Amniotic epithelial cell (primary cell): ENCODE measurements around the gene CCDC34.

Experiments
- DNase-seq: peaks from one replicate; pipeline ENCODE4 v3.0.0-alpha.2; 2010; ENCODE audit warnings: low read depth

The CCDC34 gene, protein sequence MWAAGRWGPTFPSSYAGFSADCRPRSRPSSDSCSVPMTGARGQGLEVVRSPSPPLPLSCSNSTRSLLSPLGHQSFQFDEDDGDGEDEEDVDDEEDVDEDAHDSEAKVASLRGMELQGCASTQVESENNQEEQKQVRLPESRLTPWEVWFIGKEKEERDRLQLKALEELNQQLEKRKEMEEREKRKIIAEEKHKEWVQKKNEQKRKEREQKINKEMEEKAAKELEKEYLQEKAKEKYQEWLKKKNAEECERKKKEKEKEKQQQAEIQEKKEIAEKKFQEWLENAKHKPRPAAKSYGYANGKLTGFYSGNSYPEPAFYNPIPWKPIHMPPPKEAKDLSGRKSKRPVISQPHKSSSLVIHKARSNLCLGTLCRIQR

GRCh38 chr11:27362749-27363575 is at the start of gene CCDC34:
CCDC34 (minus strand) TSS chr11:27363215; CDS start chr11:27363194, 21 bp downstream.
- peak; percentile 88 for DNase-seq

GRCh38 chr11:27412192-27412691 is 49.2 kb upstream of the CCDC34 start:
- DNase-seq: no peak

DNA sequence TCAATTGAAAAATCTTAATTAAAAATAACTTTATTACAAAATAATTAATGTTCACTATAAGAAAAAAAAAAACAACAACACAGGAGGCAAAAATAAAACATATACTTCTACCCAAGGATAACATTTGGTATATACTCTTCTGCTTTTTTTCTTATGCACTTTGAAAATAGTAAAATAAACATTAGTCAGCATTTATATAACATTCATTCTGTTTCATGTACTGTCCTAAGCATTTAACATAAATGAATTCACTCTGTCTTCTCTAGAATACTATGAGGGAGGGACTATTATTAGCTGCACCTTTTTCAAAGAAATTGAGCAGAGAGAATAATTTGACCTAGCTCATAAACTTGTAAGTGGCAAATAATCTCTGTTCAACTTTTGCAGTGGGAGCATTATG is 48.3 kb upstream of the CCDC34 start:
- DNase-seq: no peak

- DNase-seq: no peak
Observed at GRCh38 chr11:27410272-27410671, 47.3 kb upstream of the CCDC34 start.

- DNase-seq: no peak
Observed at GRCh38 chr11:27409742-27410141, 46.7 kb upstream of the CCDC34 start.

- DNase-seq: no peak
Observed at GRCh38 chr11:27409049-27409448, 46.0 kb upstream of the CCDC34 start.

DNA sequence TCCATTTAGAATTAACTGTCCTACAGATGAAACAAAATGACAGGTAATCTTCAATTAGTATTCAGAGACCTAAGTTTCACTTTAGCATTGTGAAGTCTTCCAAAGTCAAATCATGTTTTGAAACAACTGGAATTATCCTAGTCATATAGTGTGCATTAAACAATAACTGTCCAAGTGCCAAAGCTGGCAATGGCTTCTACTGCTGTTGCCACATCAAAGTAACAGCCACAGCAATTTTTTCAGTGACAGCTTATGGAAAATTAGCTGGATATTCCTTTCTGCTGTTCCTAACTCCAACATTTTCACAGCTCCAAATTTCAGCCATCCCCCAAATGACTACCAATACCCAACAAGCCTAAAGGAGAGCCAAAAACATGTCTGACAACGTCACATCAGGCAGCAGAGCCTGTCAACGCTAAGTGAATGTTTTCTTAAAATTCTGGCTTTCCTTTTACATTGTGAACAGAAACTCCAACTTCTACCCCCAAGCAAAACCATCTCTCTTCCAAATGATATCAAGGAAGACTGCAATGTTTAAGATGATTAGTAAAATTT is 45.3 kb upstream of the CCDC34 start:
- no peak for DNase-seq

DNA sequence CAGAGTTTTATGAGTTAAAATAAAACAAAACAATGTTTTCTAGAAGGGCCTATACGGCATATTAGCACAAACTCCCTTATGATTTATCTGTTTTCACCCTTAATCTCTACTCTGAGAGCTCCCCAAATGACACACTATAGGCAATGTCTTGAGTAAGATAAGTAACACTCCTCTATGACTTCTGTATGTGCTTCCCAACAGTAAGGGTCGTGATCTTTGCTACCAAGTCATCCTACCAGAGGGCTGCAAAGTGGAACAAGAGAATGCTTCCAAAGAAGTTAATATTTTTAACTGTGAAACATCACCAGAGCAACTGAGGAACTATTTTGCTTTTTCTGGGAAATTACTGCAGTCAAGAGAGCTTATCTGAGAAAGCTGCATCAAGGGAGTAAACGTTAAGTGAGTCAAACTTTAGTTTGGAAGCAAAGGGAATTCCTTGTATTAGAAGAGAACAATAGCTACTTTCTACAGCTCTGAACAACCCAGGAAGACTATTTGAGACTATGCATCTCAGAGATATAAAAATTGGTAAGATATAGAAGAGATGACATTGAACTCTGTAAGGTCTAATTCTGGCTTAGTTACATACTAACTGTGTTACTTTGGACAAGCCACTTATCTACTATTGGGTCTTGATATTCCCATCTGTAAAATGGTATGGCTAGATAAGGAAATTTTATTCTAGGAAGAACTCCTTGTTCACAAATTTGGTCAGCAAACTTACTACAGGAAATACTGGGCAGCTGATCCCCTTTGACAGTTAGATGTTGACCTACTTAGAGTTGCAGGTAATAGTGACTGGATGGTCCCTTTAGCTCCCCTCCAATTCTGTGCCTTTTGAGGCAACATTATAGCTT is 43.7 kb upstream of the CCDC34 start:
- peak; percentile 34 for DNase-seq

DNA sequence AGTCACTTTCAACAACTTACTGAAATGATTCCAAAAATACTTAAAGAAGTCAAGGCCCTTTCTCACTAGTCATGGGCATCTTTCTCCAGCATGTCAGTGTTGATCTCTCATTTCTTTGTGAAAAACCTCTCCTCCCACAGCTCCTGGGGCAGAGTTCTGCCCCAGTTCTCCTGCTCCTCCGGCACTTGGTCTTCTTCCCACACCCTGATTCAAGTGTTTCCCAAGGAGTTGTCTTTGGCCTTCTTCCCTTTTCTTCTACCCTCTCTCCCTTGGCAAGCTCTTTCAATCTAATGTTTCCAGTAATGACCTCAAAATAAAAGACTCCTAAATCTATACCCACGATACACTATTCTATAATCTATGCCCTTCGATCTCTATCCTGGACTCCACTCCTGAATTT is 42.1 kb upstream of the CCDC34 start:
- no peak for DNase-seq

DNA sequence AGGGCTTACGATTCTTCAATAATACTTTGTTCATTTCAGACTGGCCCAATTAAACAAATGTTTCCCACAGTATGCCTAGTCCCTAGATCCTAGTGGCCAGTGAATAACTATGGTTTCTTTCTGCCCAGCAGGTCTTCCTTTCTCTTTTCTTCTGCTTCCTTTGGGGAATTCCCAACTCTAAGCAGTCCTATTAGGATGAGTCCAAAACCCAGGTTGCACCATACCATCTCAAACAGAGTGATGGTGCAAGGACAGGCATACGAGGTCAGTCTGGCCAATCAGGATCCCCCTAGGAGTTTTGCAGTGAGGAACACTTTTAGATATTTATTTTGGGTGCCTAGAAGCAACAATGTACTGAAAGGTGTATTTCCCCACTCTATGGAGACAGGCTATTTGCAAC is 41.4 kb upstream of the CCDC34 start:
- no peak for DNase-seq

- no peak for DNase-seq
Observed at GRCh38 chr11:27403195-27403594, 40.2 kb upstream of the CCDC34 start.

DNA sequence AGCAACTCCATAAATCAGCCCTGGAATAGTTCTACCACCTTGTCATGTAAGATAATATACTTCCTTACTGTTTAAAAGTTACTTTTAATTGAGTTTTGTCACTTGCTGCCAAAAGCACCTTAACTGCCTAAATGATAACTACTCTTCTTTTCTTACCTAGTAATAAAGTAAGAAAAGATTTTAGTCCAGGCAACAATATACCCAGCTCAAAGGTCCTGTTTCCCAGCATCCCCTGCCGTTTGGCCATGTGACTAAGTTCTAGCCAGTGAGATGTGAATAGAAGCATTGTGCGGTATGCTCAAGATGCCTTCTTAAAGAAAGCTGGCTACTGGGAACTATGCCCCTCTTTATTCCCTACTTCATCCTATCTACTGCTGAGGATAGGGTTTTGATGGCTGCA is 39.4 kb upstream of the CCDC34 start:
- DNase-seq: no peak

- no peak for DNase-seq
Observed at GRCh38 chr11:27401833-27402316, 38.9 kb upstream of the CCDC34 start.

DNA sequence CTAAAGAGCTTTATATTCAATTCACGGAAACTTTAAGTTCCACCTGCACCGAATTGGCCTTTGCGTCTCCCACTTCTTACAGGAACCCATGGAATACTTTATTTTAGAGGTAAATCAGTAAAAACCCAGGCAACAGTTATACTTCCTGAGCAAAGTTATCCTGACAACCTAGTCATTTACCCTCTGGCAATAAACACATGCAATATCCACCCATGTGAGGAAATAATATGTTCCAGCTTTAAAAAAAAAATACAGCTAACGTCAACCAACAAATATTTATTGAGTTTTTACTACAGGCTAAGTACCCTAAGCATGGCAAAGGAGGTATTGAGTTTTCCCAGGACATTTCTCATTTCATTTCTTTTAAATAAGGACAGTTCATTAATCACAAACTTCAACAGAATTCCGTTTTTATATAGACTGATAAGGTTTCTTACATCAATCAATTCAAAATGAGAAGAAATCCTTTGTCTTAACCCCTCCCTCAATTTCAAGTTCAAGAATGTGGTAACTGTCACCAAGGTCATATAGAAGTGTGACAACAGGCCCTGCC is 38.3 kb upstream of the CCDC34 start:
- DNase-seq: no peak

GRCh38 chr11:27398400-27398770 is 35.4 kb upstream of the CCDC34 start:
- no peak for DNase-seq

DNA sequence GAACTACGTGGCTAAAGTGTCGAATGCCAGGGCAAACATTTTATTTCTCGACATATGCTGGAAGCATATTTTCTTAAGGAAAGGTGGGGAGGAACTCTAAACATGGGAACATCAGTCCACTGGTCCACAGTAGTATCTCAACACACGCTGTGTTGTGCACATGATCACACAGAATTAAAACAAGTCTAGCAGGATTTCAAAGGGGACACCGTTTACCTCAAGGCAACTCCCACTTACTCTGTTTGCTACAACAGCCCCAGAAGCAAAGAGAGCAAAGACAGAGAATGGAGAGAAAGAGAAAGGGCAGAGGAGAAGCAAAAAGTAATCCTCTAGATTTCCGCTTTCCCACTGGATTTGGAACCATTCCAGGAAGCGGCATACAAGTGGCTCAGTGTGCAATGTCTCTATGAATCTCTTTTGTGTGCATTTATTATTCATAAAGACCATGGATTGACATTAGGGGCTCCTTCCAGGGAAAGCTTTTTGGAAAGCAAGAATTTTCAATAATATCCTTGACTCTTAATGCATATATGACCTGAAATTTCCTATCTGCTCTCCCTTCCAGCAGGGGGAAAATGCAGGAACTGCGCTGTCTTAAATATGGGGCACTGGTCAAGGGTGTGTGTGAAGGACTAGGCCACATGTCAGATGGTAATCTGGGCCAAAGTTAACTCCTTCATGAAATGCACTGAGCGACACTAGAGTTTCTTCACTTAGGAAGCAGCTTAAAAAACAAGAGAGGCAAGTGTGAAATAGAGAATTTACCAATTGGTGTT is 34.8 kb upstream of the CCDC34 start:
- DNase-seq: no peak

DNA sequence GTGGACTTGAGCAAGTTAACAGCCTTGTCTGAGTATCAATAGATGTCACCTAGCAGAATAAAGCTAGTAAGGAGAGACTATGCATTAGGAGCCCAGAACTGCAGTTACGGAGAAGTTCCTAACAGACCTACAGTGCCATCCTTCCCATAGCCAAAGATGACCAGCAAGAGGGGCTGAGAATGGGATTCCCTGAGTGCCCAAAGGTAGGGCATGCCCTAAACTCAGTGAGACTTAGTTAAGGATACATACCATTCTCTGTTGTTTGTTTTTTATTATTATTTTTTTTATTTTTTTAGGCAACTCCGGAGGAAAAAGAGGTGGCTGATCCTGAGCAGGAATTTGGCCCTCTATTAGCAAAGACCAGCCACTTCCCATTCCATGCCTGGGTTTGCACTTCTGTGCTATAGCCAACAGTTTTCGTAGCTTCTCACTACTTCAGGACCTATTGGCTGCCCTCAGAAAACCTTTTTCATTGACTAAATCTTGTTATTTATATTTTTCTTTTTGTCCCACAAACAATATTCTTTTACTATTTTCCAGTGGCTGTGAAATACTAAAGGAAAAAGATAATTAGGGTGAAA is 33.3 kb upstream of the CCDC34 start:
- no peak for DNase-seq

DNA sequence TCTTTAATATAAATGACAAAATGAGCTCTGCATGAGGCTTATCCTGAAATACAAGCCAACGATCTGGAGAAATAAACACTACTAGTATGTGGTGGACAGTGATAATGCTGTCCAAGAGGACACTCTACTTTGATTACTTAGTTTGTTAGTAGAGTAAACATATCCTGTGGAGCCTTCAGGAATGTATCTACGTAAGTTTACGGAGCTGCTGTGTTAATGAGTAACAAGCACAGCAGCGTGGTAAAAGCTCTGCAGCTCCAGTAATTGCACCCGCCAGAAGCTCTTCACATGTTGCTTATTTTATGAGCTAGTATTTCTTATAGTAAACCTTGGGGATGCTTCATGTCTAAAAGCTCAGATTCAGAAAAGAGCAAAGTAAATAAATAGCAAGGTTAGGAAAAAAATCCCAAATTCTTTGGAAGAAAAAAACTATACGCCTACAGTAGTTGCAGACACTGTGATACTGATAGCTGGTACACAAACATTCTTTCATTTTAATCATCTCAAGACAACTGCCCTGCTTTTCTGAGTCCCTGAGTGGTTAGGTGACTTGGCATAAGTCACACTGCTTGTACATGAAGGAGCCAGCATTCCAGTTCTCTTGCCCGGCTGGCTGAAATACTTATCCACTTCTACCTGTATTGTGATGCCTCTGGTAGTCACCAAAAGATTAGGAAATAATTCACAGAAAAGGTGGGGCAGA is 32.7 kb upstream of the CCDC34 start:
- DNase-seq: peak; percentile 72

DNA sequence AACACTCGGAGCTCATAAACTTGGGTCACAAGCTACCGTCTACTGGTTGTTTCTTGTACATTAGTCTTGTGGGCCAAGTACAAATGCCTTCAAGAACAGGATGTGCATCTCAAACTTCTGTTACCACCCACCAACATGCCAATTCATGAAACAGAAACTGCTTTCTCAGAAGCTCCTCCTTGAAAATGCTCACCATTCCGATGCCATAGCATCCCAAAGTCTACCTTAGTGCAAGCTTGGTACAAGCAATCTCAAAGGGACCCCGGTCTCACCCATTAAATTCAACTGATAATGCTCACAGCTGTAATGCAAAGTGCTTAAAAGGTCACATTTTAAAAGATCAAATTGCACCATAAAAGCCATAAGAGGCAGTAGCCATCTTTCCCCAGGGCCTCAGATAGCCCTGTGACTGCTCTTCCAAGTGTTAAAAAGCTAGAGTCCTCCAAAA is 31.8 kb upstream of the CCDC34 start:
- DNase-seq: no peak
